Tibial nerve (tissue), 4 donors: ENCODE results near the gene FRMD6. TPM values are rescaled to one million over a fixed set of nuclear protein-coding genes. Genes with fewer than 3 reads are reported as not detected.

Source experiments
- DNase-seq, 2 donors: peaks; one replicate each; pipeline ENCODE4 v3.0.0-alpha.2; 2019; ENCODE audit warnings: low spot score in 2 of 2
- H3K27ac ChIP-seq, 4 donors: fragments of 200-600 bp; sonication (generic) in 3 of 4; one replicate each; pipeline ENCODE4 v1.5.1; 2017 to 2019; ENCODE audit warnings: mild to moderate bottlenecking in 1 of 4
- H3K27me3 ChIP-seq, 2 donors: fragments of 200-600 bp; sonication (generic) in 1 of 2; one replicate each; pipeline versions ENCODE4 v1.5.1 to v1.6.0; 2017 to 2019
- H3K36me3 ChIP-seq, 3 donors: fragments of 200-600 bp; sonication (generic); one replicate each; pipeline ENCODE4 v1.5.1; 2018 to 2019
- H3K4me1 ChIP-seq, 4 donors: fragments of 200-600 bp; sonication (generic) in 3 of 4; one replicate each; pipeline ENCODE4 v1.5.1; 2017 to 2019
- H3K4me3 ChIP-seq, 4 donors: fragments of 200-600 bp; sonication (generic) in 3 of 4; one replicate each; pipeline ENCODE4 v1.5.1; 2017 to 2019; ENCODE audit warnings: mild to moderate bottlenecking in 1 of 4, moderate library complexity in 1 of 4
- H3K9me3 ChIP-seq, 4 donors: fragments of 200-600 bp; sonication (generic) in 3 of 4; one replicate each; pipeline ENCODE4 v1.5.1; 2017 to 2019
- EP300 ChIP-seq, 2 donors: sonication (generic); formaldehyde crosslinking; IDR thresholded peaks; one replicate each; pipeline ENCODE4 v1.6.1; 2017; ENCODE audit warnings: antibody characterized with exemption in 2 of 2, mild to moderate bottlenecking in 1 of 2
- POLR2A ChIP-seq, 2 donors: fragments of 450-650 bp; IDR thresholded peaks; one replicate each; pipeline ENCODE4 v1.6.1; 2017; ENCODE audit warnings: antibody characterized with exemption in 2 of 2, mild to moderate bottlenecking in 2 of 2, moderate library complexity in 2 of 2
- WGBS, 2 donors: methylation state at CpG; one replicate each; pipeline ENCODE4 v1.1.5; 2018; 5-methylcytosine and 5-hydroxymethylcytosine counted together
- total RNA-seq, 4 donors: library from RNA; depleted of rRNA; stranded (reverse); fragments of >200 nt; gene quantifications; one replicate each; pipeline ENCODE4 v1.1.0, GENCODE V29; 2016
- TF ChIP-seq, protein P1 (sequence below), 5 experiments: fragments of 200-600 bp in 3 of 5; fragments of 450-650 bp in 2 of 5; sonication (generic) in 3 of 5; IDR thresholded peaks; one replicate each; pipeline ENCODE4 v1.5.1; 2016 to 2019; ENCODE audit warnings: antibody characterized with exemption in 5 of 5, mild to moderate bottlenecking in 3 of 5, moderate library complexity in 2 of 5

FRMD6 gene
- total RNA-seq, 4 donors from 2014 or later, result 31.6 to 52.4 (median 44.9) TPM

- Histone ChIP-seq H3K36me3 (peaks cover 0 to 42% (median 0%) of the 10 kb centered on the region in 3 donors), H3K4me3 (no peak overlapping the region), H3K27me3 (no peaks in the 10 kb centered on the region), H3K9me3 (peaks cover 0 to 6% (median 0%) of the 10 kb centered on the region in 4 donors), H3K4me1 (no peaks in the 10 kb centered on the region), H3K27ac (no peak overlapping the region)
- 92 to 100% methylated on average over 1 of the region's 1 CpG for WGBS, 2 donors
- TF ChIP-seq EP300 (IDR thresholded peaks at IDR 0.05) (no peak), POLR2A (IDR thresholded peaks at IDR 0.05) (no peak)
- TF ChIP-seq, protein P1, sequence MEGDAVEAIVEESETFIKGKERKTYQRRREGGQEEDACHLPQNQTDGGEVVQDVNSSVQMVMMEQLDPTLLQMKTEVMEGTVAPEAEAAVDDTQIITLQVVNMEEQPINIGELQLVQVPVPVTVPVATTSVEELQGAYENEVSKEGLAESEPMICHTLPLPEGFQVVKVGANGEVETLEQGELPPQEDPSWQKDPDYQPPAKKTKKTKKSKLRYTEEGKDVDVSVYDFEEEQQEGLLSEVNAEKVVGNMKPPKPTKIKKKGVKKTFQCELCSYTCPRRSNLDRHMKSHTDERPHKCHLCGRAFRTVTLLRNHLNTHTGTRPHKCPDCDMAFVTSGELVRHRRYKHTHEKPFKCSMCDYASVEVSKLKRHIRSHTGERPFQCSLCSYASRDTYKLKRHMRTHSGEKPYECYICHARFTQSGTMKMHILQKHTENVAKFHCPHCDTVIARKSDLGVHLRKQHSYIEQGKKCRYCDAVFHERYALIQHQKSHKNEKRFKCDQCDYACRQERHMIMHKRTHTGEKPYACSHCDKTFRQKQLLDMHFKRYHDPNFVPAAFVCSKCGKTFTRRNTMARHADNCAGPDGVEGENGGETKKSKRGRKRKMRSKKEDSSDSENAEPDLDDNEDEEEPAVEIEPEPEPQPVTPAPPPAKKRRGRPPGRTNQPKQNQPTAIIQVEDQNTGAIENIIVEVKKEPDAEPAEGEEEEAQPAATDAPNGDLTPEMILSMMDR (IDR thresholded peaks at IDR 0.05), result no peak
- no peak for DNase-seq
These were observed 78.4 kb downstream of the FRMD6 start for GRCh38 chr14:51730098-51730497.

DNA sequence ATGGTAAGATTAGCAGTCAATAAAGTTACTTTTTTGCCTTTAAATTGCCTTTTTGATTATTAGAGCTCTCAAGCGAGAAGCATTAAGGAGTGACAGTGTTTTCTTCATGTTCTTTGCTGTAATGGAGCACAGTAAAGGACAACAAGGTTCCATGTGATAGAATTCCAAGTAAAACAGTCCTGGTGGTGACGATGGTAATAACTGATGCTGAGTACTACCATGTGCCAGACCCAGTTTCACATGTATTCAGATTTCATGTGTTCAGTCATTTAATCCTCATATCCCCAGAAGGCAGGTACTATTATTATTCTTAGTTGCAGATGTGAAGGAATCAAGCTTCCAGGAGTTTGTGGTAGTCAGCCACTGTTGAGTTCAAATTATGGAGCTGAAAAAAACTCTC is 79.0 kb downstream of the FRMD6 start:
- WGBS, 2 donors, result 76 to 86% methylated on average over 2 of the region's 2 CpGs
- H3K4me3 ChIP-seq, result no peak overlapping the region
- no peaks in the 10 kb centered on the region for H3K27me3 ChIP-seq
- TF ChIP-seq EP300 (IDR thresholded peaks at IDR 0.05), result no peak
- TF ChIP-seq, protein P1 (IDR thresholded peaks at IDR 0.05), result no peak
- TF ChIP-seq POLR2A (IDR thresholded peaks at IDR 0.05), result no peak
- H3K36me3 ChIP-seq, result peaks cover 0 to 36% (median 0%) of the 10 kb centered on the region in 3 donors
- no peak for DNase-seq
- no peaks in the 10 kb centered on the region for H3K4me1 ChIP-seq
- H3K27ac ChIP-seq, result no peak overlapping the region
- H3K9me3 ChIP-seq, result peaks cover 0 to 6% (median 0%) of the 10 kb centered on the region in 4 donors

DNA sequence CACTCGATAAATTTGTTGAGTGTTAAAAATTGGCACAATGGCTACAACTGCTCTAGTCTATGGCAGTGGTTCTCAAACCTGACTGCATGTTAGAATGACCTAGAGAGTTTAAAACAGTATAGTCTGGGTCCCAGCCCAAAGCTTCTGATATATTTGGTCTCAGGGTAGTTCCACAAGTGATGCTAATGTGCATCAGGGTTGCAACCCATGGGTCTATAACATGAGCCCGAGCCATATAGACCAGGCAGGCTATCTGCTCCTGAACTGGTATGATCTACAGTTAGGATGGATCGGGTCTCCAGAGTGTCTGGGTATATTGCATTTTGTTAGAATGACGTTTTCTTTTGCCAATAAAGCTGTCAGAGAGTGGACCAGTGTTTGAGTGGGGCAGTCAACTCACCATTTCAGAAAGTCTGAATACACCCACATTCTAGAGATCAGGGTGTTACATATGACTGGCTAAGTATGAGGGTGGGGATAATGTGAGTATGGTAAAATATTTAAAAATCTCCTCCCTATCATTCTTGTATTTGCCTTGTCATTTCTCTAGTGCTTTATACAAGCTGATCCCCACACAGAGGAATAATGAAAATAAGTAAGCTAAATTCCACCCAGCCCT is 80.9 kb downstream of the FRMD6 start:
- Histone ChIP-seq H3K4me3 (no peak overlapping the region), H3K27ac (no peak overlapping the region), H3K4me1 (no peaks in the 10 kb centered on the region), H3K36me3 (peaks cover 0 to 21% (median 0%) of the 10 kb centered on the region in 3 donors), H3K9me3 (peaks cover 0 to 6% (median 0%) of the 10 kb centered on the region in 4 donors), H3K27me3 (no peaks in the 10 kb centered on the region)
- TF ChIP-seq EP300 (IDR thresholded peaks at IDR 0.05) (no peak), POLR2A (IDR thresholded peaks at IDR 0.05) (no peak)
- TF ChIP-seq, protein P1 (IDR thresholded peaks at IDR 0.05), result no peak
- WGBS, 2 donors, result 78 to 79% methylated on average over 4 of the region's 4 CpGs
- DNase-seq, result no peak

DNA sequence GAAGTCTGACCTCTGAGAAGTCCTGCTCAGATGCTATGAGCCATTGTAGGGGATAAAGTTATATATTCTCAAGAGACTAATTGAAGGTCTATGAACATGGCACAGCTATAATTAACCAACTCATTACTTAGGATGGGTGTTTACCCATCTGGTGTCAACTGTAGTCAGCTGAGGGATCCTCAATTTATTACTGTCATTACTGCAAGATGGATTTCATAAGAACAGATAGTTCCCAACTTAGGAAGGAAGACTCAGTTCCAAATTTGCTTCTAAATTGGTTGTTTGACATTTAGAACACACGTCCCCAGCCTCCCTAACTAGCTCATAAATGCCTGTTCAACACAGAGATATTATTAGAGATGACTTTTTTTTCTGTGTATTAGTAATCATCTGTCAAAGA is 81.4 kb downstream of the FRMD6 start:
- peaks cover 0 to 15% (median 0%) of the 10 kb centered on the region in 3 donors for H3K36me3 ChIP-seq
- no peak for DNase-seq
- H3K9me3 ChIP-seq, result peaks cover 0 to 6% (median 0%) of the 10 kb centered on the region in 4 donors
- TF ChIP-seq, protein P1 (IDR thresholded peaks at IDR 0.05), result no peak
- TF ChIP-seq EP300 (IDR thresholded peaks at IDR 0.05) (no peak), POLR2A (IDR thresholded peaks at IDR 0.05) (no peak)
- WGBS, 2 donors, result 43% methylated on average over 1 of the region's 1 CpG
- no peaks in the 10 kb centered on the region for H3K27me3 ChIP-seq
- no peaks in the 10 kb centered on the region for H3K4me1 ChIP-seq
- H3K27ac ChIP-seq, result no peak overlapping the region
- H3K4me3 ChIP-seq, result no peak overlapping the region

DNA sequence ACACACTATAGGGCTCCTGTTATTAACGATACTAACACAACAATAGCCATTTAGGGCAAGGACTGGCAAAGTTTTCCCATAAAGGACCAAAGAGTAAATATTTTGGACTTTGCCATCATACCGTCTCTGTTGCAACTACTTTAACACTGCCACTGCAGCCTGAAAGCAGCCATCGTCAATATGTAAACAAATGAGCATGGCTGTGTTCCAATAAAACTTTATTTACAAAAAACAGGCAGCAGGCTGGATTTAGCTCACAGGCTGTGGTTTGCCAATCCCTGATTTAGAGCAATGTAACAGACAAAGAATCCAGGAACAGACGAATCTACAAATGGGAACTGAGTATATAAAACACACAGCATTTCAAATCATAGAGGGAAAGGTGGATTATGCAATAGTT is 84.1 kb downstream of the FRMD6 start:
- TF ChIP-seq POLR2A (IDR thresholded peaks at IDR 0.05) (no peak), EP300 (IDR thresholded peaks at IDR 0.05) (no peak)
- TF ChIP-seq, protein P1 (IDR thresholded peaks at IDR 0.05), result no peak
- H3K27ac ChIP-seq, result no peak overlapping the region
- no peak for DNase-seq
- no peaks in the 10 kb centered on the region for H3K4me1 ChIP-seq
- H3K27me3 ChIP-seq, result no peaks in the 10 kb centered on the region
- WGBS, 2 donors, result 85 to 88% methylated on average over 4 of the region's 4 CpGs
- H3K9me3 ChIP-seq, result peaks cover 0 to 6% (median 0%) of the 10 kb centered on the region in 4 donors
- no peak overlapping the region for H3K4me3 ChIP-seq
- H3K36me3 ChIP-seq, result no peaks in the 10 kb centered on the region
